SIG-M5 treated with dmso at 0.1 percent for 504 hours (cell line): ENCODE results near the gene RECQL.

Experiments used
- DNase-seq: peaks from one replicate; lab custom pipeline; 2025; ENCODE audit not compliant: unreplicated experiment; lab: John Stamatoyannopoulos, UW

The RECQL gene, protein sequence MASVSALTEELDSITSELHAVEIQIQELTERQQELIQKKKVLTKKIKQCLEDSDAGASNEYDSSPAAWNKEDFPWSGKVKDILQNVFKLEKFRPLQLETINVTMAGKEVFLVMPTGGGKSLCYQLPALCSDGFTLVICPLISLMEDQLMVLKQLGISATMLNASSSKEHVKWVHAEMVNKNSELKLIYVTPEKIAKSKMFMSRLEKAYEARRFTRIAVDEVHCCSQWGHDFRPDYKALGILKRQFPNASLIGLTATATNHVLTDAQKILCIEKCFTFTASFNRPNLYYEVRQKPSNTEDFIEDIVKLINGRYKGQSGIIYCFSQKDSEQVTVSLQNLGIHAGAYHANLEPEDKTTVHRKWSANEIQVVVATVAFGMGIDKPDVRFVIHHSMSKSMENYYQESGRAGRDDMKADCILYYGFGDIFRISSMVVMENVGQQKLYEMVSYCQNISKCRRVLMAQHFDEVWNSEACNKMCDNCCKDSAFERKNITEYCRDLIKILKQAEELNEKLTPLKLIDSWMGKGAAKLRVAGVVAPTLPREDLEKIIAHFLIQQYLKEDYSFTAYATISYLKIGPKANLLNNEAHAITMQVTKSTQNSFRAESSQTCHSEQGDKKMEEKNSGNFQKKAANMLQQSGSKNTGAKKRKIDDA

GRCh38 chr12:21501258-21502163 is at the start of gene RECQL, which contains the start of gene GOLT1B:
TSS of gene RECQL (minus strand) at chr12:21501635. CDS start at chr12:21499570, 2,065 bp downstream.
TSS of gene GOLT1B (plus strand) at chr12:21501789. CDS start at chr12:21501924, 135 bp downstream.
- DNase-seq, result peak; percentile 99

DNA sequence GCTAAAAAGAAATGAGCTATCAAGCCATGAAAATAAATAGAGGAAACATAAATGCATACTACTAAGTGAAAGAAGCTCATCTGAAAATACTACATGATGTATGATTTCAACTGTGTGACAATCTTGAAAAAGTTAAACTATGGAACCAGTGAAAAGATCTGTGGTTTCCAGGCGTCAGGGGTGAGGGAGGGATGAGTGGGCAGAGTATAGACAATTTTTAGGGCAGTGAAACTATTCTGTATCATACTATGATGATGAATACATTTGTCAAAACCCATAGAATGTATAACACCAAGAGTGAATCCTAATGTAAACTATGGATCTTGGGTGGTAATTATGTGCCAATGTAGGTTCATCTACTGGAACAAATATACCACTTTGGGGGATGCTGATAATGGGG is 46.0 kb upstream of the RECQL start:
- DNase-seq, result no peak

- DNase-seq, result no peak
Observed at GRCh38 chr12:21546716-21547115, 45.3 kb upstream of the RECQL start.

GRCh38 chr12:21545557-21545956 is 44.1 kb upstream of the RECQL start:
- DNase-seq, result no peak

- DNase-seq, result no peak
Observed at GRCh38 chr12:21543151-21543550, 41.7 kb upstream of the RECQL start.

GRCh38 chr12:21542403-21542802 is 41.0 kb upstream of the RECQL start:
- no peak for DNase-seq

DNA sequence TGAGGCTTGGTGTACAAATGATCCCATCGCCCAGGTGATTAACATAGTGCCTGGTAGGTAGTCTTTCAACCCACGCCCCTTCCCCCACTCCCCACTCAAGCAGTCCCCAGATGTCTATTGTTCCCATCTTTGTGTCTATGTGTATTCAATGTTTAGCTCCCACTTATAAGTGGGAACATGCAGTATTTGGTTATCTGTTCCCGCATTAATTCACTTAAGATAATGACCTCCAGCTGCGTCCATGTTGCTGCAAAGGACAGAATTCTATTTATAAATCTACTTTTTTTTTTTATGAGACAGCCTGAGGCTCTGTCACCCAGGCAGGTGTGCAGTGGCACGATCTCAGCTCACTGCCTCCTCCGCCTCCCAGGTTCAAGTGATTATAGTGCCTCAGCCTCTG is 40.3 kb upstream of the RECQL start:
- no peak for DNase-seq

GRCh38 chr12:21539797-21540196 is 38.4 kb upstream of the RECQL start:
- DNase-seq, result no peak

DNA sequence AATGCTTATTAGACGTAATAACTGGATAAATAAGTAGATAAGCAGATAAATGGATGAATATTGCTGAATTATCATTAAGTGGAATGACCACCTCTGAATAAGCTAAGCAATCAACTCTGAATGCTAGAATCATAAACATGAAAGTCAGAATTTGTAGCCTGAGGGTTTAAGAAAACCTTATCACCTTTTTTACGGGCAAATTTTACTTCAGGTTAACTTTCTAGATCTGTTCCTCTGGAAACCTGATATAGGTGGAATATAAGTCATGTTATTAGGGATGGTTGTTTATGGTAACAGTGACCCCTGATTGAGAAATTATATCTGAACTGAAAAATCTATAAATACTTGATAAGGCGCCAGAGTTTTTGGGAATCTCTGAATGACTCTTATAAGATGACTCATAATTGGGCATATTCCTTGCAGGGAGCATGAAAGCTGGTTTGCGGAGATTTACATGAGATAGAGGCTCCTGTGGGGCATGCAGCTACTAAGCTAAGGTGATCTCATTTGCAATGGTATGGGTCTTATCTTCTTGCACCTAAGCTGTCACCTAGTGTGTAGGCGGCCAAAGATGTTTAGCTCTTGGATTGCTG is 36.7 kb upstream of the RECQL start:
- DNase-seq, result no peak

GRCh38 chr12:21529456-21529855 is 28.0 kb upstream of the RECQL start:
- DNase-seq, result no peak

- DNase-seq, result no peak
Observed at GRCh38 chr12:21528953-21529352, 27.5 kb upstream of the RECQL start.

GRCh38 chr12:21527451-21528180 is 26.2 kb upstream of the RECQL start:
- DNase-seq, result peak; percentile 21

GRCh38 chr12:21526721-21527345 is 25.4 kb upstream of the RECQL start:
- no peak for DNase-seq

- DNase-seq, result no peak
Observed at GRCh38 chr12:21526053-21526452, 24.6 kb upstream of the RECQL start, which contains the start of gene SPX. TSS of gene SPX (plus strand) at chr12:21526296. CDS start at chr12:21526473, 177 bp downstream.

GRCh38 chr12:21523148-21523547 is 21.7 kb upstream of the RECQL start:
- no peak for DNase-seq

- no peak for DNase-seq
Observed at GRCh38 chr12:21521541-21521940, 20.1 kb upstream of the RECQL start.

GRCh38 chr12:21518451-21518850 is 17.0 kb upstream of the RECQL start:
- DNase-seq, result no peak

DNA sequence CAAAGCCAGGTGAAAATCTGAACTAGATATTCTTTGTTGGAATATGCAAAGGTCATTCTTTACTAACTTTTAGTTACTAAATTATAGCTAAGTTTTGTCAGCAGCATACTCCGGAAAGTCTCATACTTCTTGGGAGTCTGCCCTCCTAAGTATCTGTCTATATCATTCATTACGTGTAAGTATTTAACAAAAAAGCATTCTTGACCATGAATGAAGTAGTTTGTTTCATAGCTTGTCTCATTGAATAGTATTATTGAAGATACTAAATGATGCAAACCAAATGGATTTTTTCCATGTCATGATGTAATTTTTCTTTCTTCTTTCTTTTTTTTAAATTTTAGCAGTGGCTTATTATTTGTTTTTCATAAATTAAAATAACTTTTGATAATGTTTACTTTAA is 14.8 kb upstream of the RECQL start:
- DNase-seq, result no peak

DNA sequence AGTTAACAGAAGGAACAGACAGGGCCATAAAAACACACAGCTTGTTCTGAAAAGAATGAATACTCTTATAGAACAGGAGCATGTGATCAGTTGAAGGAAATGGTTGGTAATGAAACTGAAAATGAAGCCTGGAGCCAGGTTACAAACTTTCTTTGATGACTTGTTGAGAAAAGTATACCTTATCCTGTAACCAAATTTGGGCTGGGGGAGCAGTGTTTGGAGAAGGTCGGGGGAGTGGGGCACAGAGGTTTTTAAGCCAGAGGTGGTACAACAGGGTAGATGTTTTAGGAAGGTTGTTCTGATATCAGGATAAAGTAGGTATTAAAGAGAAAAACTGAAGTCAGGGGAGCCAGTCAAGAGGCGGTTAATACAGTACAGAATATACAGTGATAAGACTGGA is 8.3 kb upstream of the RECQL start:
- DNase-seq, result no peak

DNA sequence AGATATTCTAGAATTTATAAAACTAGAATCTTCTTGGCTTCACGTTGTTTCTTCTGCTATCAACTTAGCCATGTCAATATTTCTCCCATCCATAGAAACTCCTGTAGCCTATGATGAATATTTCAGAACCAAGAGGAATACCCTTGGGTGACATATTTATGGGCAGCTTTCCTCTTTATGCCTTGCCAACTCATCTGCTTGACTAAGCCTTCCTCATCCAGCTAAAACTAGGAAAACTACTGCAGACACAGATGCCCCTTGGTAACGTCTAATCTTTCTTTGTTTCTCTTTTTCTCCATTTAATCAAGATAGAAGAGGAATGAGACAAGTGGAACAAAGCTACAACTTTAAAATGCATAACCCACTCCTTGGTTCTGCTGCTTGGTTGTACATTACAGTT is 6.4 kb upstream of the RECQL start:
- no peak for DNase-seq
